GM12878 (cell line): ENCODE data around the gene LSAMP.

Experiments used
- ATF7 ChIP-seq: fragments of 450-650 bp; IDR thresholded peaks from 2 replicates; pipeline ENCODE4 v1.6.1; 2016; ENCODE audit warnings: low read depth, mild to moderate bottlenecking
- CTCF ChIP-seq, 3 experiments: IDR thresholded peaks in 2 of 3; conservative IDR thresholded peaks in 1 of 3; 2 replicates each; pipeline ENCODE4 v1.5.1; 2011; ENCODE audit warnings: low read depth in 3 of 3, low read length in 3 of 3, mild to moderate bottlenecking in 3 of 3, control low read depth in 2 of 3, moderate library complexity in 2 of 3, inconsistent platforms in 1 of 3, mixed read lengths in 1 of 3; ENCODE audit not compliant: control insufficient read depth in 2 of 3, insufficient read depth in 1 of 3; ENCODE audit errors: extremely low read depth in 1 of 3
- EP300 ChIP-seq, 2 experiments: fragments of 150-350 bp in 1 of 2; IDR thresholded peaks; 2 replicates each; pipeline ENCODE4 v1.6.1; 2011 to 2012; ENCODE audit warnings: low read depth in 2 of 2, low read length in 2 of 2, borderline replicate concordance in 1 of 2, improper control_type of control experiment in 1 of 2, inconsistent platforms in 1 of 2; ENCODE audit not compliant: control insufficient read depth in 1 of 2
- IRF3 ChIP-seq: fragments of 450-650 bp; IDR thresholded peaks from 2 replicates; pipeline ENCODE4 v1.6.1; 2014; ENCODE audit warnings: mild to moderate bottlenecking
- MAX ChIP-seq: IDR thresholded peaks from 2 replicates; pipeline ENCODE4 v1.6.1; 2012; ENCODE audit warnings: low read depth, low read length, improper control_type of control experiment
- NRF1 ChIP-seq: conservative IDR thresholded peaks from 2 replicates; pipeline ENCODE4 v1.6.1; 2011; ENCODE audit warnings: mild to moderate bottlenecking, low read depth, low read length, improper control_type of control experiment
- POLR2AphosphoS5 ChIP-seq: IDR thresholded peaks from 2 replicates; pipeline ENCODE4 v1.6.1; 2011; ENCODE audit warnings: mild to moderate bottlenecking, low read length, inconsistent platforms
- TCF7 ChIP-seq: IDR thresholded peaks from 2 replicates; pipeline ENCODE4 v1.6.1; 2014; ENCODE audit warnings: antibody characterized with exemption, borderline replicate concordance
- ZNF207 ChIP-seq: fragments of 450-650 bp; IDR thresholded peaks from 2 replicates; pipeline ENCODE4 v1.6.1; 2014; ENCODE audit warnings: antibody characterized with exemption, mild to moderate bottlenecking, borderline replicate concordance

- TF ChIP-seq TCF7 (no peak), CTCF (IDR thresholded peaks at IDR 0.05 in 2 of 3, conservative IDR thresholded peaks at IDR 0.05 in 1 of 3; ENCODE audit: control insufficient read depth in 2 of 3, extremely low read depth in 1 of 3, insufficient read depth in 1 of 3, low read depth in 3 of 3, low read length in 3 of 3) (no peak), IRF3 (no peak), NRF1 (no peak), MAX (no peak), ATF7 (peak; percentile 73), EP300 (IDR thresholded peaks at IDR 0.05; ENCODE audit: borderline replicate concordance in 1 of 2, control insufficient read depth in 1 of 2, low read depth in 2 of 2, low read length in 2 of 2) (peak in 1 of 2 experiments; percentile 32; a peak in 2 of 4 replicates), POLR2AphosphoS5 (no peak), ZNF207 (no peak)
Measured at GRCh38 chr3:116020495-116020894, 424.8 kb downstream of the LSAMP start.
